H1 (cell line): ENCODE data around the gene ATG7.
"Not testable (repeated sequence)": the region's sequence is repeated elsewhere in the genome, so short reads cannot be mapped to it uniquely, and the experiment has no call there.

Experiments
- ASH2L ChIP-seq: fragments of 200-600, 300-600 bp; sonication (generic); IDR thresholded peaks from one replicate; pipeline ENCODE4 v1.7.1; 2017; ENCODE audit warnings: low read length
- EGR1 ChIP-seq: IDR thresholded peaks from 2 replicates; pipeline ENCODE4 v1.6.1; 2011; ENCODE audit warnings: low read depth, low read length, borderline replicate concordance
- GTF2F1 ChIP-seq: IDR thresholded peaks from 2 replicates; pipeline ENCODE4 v1.6.1; 2012; ENCODE audit warnings: low read depth, low read length, improper control_type of control experiment, borderline replicate concordance
- POLR2A ChIP-seq, 2 experiments: IDR thresholded peaks; 1 replicate in 1 of 2; 2 replicates in 1 of 2; pipeline ENCODE4 v1.6.1; 2011; ENCODE audit warnings: low read depth in 2 of 2, low read length in 2 of 2, mild to moderate bottlenecking in 2 of 2; ENCODE audit errors: control extremely low read depth in 1 of 2
- RFX5 ChIP-seq: IDR thresholded peaks from 2 replicates; pipeline ENCODE4 v1.6.1; 2011; ENCODE audit warnings: low read depth, low read length, improper control_type of control experiment, borderline replicate concordance
- SP2 ChIP-seq: IDR thresholded peaks from 2 replicates; pipeline ENCODE4 v1.6.1; 2012; ENCODE audit warnings: mild to moderate bottlenecking, low read length, inconsistent platforms
- TF ChIP-seq, protein P1 (sequence below), 3 experiments: IDR thresholded peaks; 1 replicate in 2 of 3; 2 replicates in 1 of 3; pipeline versions ENCODE4 v1.5.1 to v1.6.1; 2011; ENCODE audit warnings: low read length in 3 of 3, mild to moderate bottlenecking in 3 of 3, inconsistent platforms in 2 of 3, low read depth in 1 of 3, moderate library complexity in 1 of 3; ENCODE audit not compliant: insufficient read depth in 1 of 3; ENCODE audit errors: control extremely low read depth in 1 of 3
- TF ChIP-seq, protein P2 (sequence below): IDR thresholded peaks from 2 replicates; pipeline ENCODE4 v1.6.1; 2012; ENCODE audit warnings: inconsistent platforms
- TF ChIP-seq, protein P3 (sequence below): IDR thresholded peaks from 2 replicates; pipeline ENCODE4 v1.6.1; 2011; ENCODE audit warnings: low read depth, mild to moderate bottlenecking, low read length; ENCODE audit not compliant: insufficient read depth

DNA sequence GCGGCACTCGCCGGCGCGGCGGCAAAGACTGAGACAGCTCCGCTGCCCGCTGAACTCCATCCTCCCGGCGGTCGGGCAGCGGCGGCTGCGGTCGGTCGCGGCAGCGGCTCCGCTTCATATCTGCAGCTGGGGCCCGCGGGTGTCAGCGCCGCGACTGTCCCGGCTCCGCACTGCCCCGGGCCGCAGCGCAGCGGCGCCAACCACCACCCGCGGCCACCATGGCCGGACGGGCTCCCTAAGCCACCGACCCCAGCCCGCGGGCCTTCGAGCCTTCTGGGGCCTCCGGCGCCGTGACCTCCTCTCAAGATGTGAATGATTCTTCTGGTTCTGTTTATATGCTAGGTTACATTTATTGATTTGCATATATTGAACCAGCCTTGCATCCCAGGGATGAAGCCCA, 216.2 kb downstream of the ATG7 start:
- TF ChIP-seq POLR2A (IDR thresholded peaks at IDR 0.05; ENCODE audit: control extremely low read depth in 1 of 2, low read depth in 2 of 2, low read length in 2 of 2); RFX5; SP2; ASH2L; EGR1; GTF2F1: not testable (repeated sequence)
- TF ChIP-seq, protein P1, sequence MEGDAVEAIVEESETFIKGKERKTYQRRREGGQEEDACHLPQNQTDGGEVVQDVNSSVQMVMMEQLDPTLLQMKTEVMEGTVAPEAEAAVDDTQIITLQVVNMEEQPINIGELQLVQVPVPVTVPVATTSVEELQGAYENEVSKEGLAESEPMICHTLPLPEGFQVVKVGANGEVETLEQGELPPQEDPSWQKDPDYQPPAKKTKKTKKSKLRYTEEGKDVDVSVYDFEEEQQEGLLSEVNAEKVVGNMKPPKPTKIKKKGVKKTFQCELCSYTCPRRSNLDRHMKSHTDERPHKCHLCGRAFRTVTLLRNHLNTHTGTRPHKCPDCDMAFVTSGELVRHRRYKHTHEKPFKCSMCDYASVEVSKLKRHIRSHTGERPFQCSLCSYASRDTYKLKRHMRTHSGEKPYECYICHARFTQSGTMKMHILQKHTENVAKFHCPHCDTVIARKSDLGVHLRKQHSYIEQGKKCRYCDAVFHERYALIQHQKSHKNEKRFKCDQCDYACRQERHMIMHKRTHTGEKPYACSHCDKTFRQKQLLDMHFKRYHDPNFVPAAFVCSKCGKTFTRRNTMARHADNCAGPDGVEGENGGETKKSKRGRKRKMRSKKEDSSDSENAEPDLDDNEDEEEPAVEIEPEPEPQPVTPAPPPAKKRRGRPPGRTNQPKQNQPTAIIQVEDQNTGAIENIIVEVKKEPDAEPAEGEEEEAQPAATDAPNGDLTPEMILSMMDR (IDR thresholded peaks at IDR 0.05; ENCODE audit: control extremely low read depth in 1 of 3, insufficient read depth in 1 of 3, low read depth in 1 of 3, low read length in 3 of 3), result not testable (repeated sequence)
- TF ChIP-seq, protein P2, sequence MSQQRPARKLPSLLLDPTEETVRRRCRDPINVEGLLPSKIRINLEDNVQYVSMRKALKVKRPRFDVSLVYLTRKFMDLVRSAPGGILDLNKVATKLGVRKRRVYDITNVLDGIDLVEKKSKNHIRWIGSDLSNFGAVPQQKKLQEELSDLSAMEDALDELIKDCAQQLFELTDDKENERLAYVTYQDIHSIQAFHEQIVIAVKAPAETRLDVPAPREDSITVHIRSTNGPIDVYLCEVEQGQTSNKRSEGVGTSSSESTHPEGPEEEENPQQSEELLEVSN, result not testable (repeated sequence)
- TF ChIP-seq, protein P3, sequence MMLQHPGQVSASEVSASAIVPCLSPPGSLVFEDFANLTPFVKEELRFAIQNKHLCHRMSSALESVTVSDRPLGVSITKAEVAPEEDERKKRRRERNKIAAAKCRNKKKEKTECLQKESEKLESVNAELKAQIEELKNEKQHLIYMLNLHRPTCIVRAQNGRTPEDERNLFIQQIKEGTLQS, result not testable (repeated sequence)
